Measurements from ENCODE around the gene PRH2.

The PRH2 gene

GRCh38 chr12:10928746-10929286 is at the start of gene PRH2:
Gene PRH2, plus strand, starts transcription at chr12:10929236. Its CDS starts 38 bp downstream, at chr12:10929274.
- no peak for DNase-seq (ENCODE audit: low read depth)

GRCh38 chr12:10884086-10884725 is 44.8 kb upstream of the PRH2 start, which contains the start of gene PRH1:
Gene PRH1, minus strand, starts transcription at chr12:10884255. Its CDS starts 38 bp downstream, at chr12:10884217.
- no peak for DNase-seq (ENCODE audit: low read depth)

GRCh38 chr12:10889226-10889625 is 39.8 kb upstream of the PRH2 start:
- no peak for DNase-seq (ENCODE audit: low read depth)

- DNase-seq (ENCODE audit: low read depth): no peak
Measured at GRCh38 chr12:10891937-10892336, 37.1 kb upstream of the PRH2 start.

- no peak for DNase-seq (ENCODE audit: low read depth)
Measured at GRCh38 chr12:10896854-10897253, 32.2 kb upstream of the PRH2 start.

GRCh38 chr12:10900530-10900929 is 28.5 kb upstream of the PRH2 start:
- DNase-seq (ENCODE audit: low read depth): no peak

- DNase-seq (ENCODE audit: low read depth): no peak
Measured at GRCh38 chr12:10900972-10901371, 28.1 kb upstream of the PRH2 start.

- DNase-seq (ENCODE audit: low read depth): no peak
Measured at GRCh38 chr12:10901427-10901826, 27.6 kb upstream of the PRH2 start.

GRCh38 chr12:10904686-10905085 is 24.4 kb upstream of the PRH2 start:
- no peak for DNase-seq (ENCODE audit: low read depth)

GRCh38 chr12:10909462-10909861 is 19.6 kb upstream of the PRH2 start, which contains the start of gene TAS2R13:
Gene TAS2R13, minus strand, starts transcription at chr12:10909562. Its CDS starts 264 bp downstream, at chr12:10909298.
- no peak for DNase-seq (ENCODE audit: low read depth)

GRCh38 chr12:10910380-10910779 is 18.7 kb upstream of the PRH2 start:
- no peak for DNase-seq (ENCODE audit: low read depth)

- no peak for DNase-seq (ENCODE audit: low read depth)
Measured at GRCh38 chr12:10919809-10920208, 9.2 kb upstream of the PRH2 start.

GRCh38 chr12:10926269-10926668 is 2.8 kb upstream of the PRH2 start:
- no peak for DNase-seq (ENCODE audit: low read depth)

- DNase-seq (ENCODE audit: low read depth): no peak
Measured at GRCh38 chr12:10936506-10936905, 7.5 kb downstream of the PRH2 start.

- no peak for DNase-seq (ENCODE audit: low read depth)
Measured at GRCh38 chr12:10939163-10939562, 10.1 kb downstream of the PRH2 start, which contains the start of gene TAS2R14. Gene TAS2R14, minus strand, starts transcription at chr12:10939263. Its CDS starts 56 bp downstream, at chr12:10939207.

- DNase-seq (ENCODE audit: low read depth): no peak
Measured at GRCh38 chr12:10940389-10940788, 11.4 kb downstream of the PRH2 start.

GRCh38 chr12:10941369-10941768 is 12.3 kb downstream of the PRH2 start:
- DNase-seq (ENCODE audit: low read depth): no peak

GRCh38 chr12:10941916-10942607 is 13.0 kb downstream of the PRH2 start:
- no peak for DNase-seq (ENCODE audit: low read depth)

- DNase-seq (ENCODE audit: low read depth): no peak
Measured at GRCh38 chr12:10943167-10943566, 14.1 kb downstream of the PRH2 start.

GRCh38 chr12:10952645-10953044 is 23.6 kb downstream of the PRH2 start:
- DNase-seq (ENCODE audit: low read depth): no peak

GRCh38 chr12:10956085-10956484 is 27.0 kb downstream of the PRH2 start:
- no peak for DNase-seq (ENCODE audit: low read depth)

- DNase-seq (ENCODE audit: low read depth): no peak
Measured at GRCh38 chr12:10957741-10958140, 28.7 kb downstream of the PRH2 start.

GRCh38 chr12:10959804-10960203 is 30.8 kb downstream of the PRH2 start:
- DNase-seq (ENCODE audit: low read depth): no peak

All from activated T-cell treated with anti-CD3 and anti-CD28 coated beads for 24 hours (primary cell).